DND-41 (cell line): Measurements from ENCODE around the gene FHOD1.

ENCODE experiments used
- ATAC-seq: fragments of 200-7000 bp; cut with Tn5 transposase; 3 replicates; pipeline ENCODE4 v1.9.1; 2021; ENCODE audit warnings: low read depth; ENCODE audit not compliant: insufficient read depth
- DNase-seq: peaks from one replicate; pipeline ENCODE4 v3.0.0-alpha.2; 2020
- H2AFZ ChIP-seq: 2 replicates; pipeline ENCODE4 v1.6.0; 2012; ENCODE audit warnings: low read depth, low read length
- H3K27ac ChIP-seq: 2 replicates; pipeline ENCODE4 v1.5.1; 2012; ENCODE audit warnings: low read length, inconsistent platforms
- H3K27me3 ChIP-seq: fragments of 200-600 bp; sonication (generic); 2 replicates; pipeline ENCODE4 v1.6.0; 2012; ENCODE audit warnings: low read length, mild to moderate bottlenecking, inconsistent platforms; ENCODE audit not compliant: insufficient read depth, poor library complexity
- H3K36me3 ChIP-seq: 2 replicates; pipeline ENCODE4 v1.5.1; 2012; ENCODE audit warnings: low read length, inconsistent platforms; ENCODE audit not compliant: insufficient read depth
- H3K4me1 ChIP-seq: 2 replicates; pipeline ENCODE4 v1.5.1; 2012; ENCODE audit warnings: mild to moderate bottlenecking, low read length; ENCODE audit not compliant: insufficient read depth
- H3K4me2 ChIP-seq: 2 replicates; pipeline ENCODE4 v1.6.0; 2012; ENCODE audit warnings: mild to moderate bottlenecking, moderate library complexity, low read length, inconsistent platforms; ENCODE audit not compliant: insufficient read depth
- H3K4me3 ChIP-seq, 2 experiments: fragments of 200-600 bp in 1 of 2; shearing (Covaris generic) in 1 of 2; 2 replicates each; pipeline ENCODE4 v1.5.1; 2012 to 2016; ENCODE audit warnings: inconsistent platforms in 2 of 2, low read length in 2 of 2, mild to moderate bottlenecking in 2 of 2, low read depth in 1 of 2, moderate library complexity in 1 of 2
- H3K79me2 ChIP-seq: 2 replicates; pipeline ENCODE4 v1.6.0; 2012; ENCODE audit warnings: low read length, inconsistent platforms; ENCODE audit not compliant: insufficient read depth
- H3K9ac ChIP-seq: 2 replicates; pipeline ENCODE4 v1.6.0; 2012; ENCODE audit warnings: low read depth, mild to moderate bottlenecking, inconsistent platforms, low read length, moderate library complexity
- H3K9me3 ChIP-seq: 2 replicates; pipeline ENCODE4 v1.5.1; 2012; ENCODE audit warnings: low read length, moderate library complexity, mild to moderate bottlenecking, inconsistent platforms; ENCODE audit not compliant: insufficient read depth, severe bottlenecking
- H4K20me1 ChIP-seq: 2 replicates; pipeline ENCODE4 v1.6.0; 2012; ENCODE audit warnings: low read length; ENCODE audit not compliant: insufficient read depth
- EZH2 ChIP-seq: IDR thresholded peaks from 3 replicates; pipeline ENCODE4 v1.6.1; 2012; ENCODE audit warnings: borderline replicate concordance, low read depth, mild to moderate bottlenecking, moderate library complexity, low read length, inconsistent platforms; ENCODE audit not compliant: severe bottlenecking
- TF ChIP-seq, protein P1 (sequence below): IDR thresholded peaks from 2 replicates; pipeline ENCODE4 v1.5.1; 2012; ENCODE audit warnings: borderline replicate concordance, low read length, moderate library complexity, mild to moderate bottlenecking; ENCODE audit not compliant: poor library complexity, severe bottlenecking; ENCODE audit errors: extremely low read depth

Gene FHOD1

DNA sequence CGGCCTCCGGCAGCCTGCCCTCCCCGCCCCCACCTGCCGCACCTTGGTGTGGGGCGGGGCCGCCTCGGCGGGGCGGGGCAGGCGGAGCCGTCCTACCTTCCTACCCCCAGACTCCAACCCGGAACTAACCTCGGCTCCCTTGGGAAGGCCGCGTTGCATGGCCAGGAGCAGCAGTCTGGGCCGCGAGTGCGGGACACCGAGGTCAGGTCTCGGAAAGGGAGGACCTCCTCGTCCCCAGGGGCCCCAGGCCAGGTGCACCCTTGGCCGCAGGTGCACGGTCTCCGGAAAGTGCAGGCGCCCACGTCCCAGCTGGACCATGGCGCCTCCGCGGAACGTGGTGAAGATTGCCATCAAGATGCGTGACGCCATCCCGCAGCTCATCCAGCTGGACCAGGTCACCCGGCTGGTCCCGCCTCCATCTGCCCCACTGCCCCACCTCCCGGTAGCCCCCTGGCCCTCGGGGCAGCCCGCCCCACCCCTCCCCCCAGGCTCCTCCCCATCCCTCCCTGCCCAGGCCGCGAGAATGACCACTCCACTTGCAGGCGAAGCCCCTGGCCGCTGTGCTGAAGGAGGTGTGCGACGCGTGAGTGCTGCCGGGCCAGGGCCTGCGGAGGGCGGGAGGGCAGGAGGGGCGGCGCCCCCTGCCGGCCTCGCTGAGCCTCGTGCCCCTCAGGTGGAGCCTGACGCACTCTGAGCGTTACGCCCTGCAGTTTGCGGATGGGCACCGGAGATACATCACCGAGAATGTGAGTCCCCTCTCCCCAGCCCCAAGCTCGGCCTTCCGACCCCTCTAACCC is 48.1 kb downstream of the FHOD1 start, which contains the start of gene ELMO3:
Gene ELMO3, plus strand, starts transcription at position 121 of the 797 bp plus-strand sequence. Its CDS starts 196 bp downstream, at position 317.
- Histone ChIP-seq H2AFZ (no peak within 1 kb of the TSS), H3K9ac (no peak within 1 kb of the TSS), H4K20me1 (peaks cover 37% of the 10 kb centered on the region), H3K27me3 (no peaks in the 10 kb centered on the region), H3K4me3 (no peak within 1 kb of the TSS), H3K4me1 (peaks cover 6% of the 10 kb centered on the region), H3K4me2 (no peak within 1 kb of the TSS), H3K79me2 (peaks cover 10% of the 10 kb centered on the region), H3K36me3 (peaks cover 93% of the 10 kb centered on the region), H3K27ac (no peak within 1 kb of the TSS), H3K9me3 (no peaks in the 10 kb centered on the region)
- DNase-seq: no peak
- ATAC-seq: no peak
- TF ChIP-seq EZH2: no peak
- TF ChIP-seq, protein P1, sequence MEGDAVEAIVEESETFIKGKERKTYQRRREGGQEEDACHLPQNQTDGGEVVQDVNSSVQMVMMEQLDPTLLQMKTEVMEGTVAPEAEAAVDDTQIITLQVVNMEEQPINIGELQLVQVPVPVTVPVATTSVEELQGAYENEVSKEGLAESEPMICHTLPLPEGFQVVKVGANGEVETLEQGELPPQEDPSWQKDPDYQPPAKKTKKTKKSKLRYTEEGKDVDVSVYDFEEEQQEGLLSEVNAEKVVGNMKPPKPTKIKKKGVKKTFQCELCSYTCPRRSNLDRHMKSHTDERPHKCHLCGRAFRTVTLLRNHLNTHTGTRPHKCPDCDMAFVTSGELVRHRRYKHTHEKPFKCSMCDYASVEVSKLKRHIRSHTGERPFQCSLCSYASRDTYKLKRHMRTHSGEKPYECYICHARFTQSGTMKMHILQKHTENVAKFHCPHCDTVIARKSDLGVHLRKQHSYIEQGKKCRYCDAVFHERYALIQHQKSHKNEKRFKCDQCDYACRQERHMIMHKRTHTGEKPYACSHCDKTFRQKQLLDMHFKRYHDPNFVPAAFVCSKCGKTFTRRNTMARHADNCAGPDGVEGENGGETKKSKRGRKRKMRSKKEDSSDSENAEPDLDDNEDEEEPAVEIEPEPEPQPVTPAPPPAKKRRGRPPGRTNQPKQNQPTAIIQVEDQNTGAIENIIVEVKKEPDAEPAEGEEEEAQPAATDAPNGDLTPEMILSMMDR: no peak

DNA sequence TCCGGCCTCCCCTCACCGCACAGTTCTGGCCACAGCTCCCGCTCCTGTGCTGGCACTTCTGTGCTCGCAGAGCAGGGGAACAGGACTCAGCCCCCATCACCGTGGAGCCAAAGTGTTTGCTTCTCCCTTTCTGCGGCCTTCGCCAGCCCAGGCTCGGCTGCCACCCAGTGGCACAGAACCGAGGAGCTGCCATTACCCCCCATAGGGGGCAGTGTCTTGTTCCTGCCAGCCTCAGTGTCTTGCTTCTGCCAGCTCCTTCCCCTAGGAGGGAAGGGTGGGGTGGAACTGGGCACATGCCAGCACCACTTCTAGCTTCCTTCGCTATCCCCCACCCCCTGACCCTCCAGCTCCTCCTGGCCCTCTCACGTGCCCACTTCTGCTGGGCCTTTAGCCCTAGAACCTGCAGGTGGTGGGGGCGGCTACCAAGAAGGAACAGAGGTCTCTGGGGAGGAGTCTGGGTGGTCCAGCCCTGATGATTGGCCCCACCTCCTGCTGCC is 49.0 kb downstream of the FHOD1 start:
- Histone ChIP-seq H3K79me2 (peaks cover 19% of the 10 kb centered on the region), H3K4me1 (peaks cover 15% of the 10 kb centered on the region), H4K20me1 (peaks cover 46% of the 10 kb centered on the region), H3K4me3 (no peak overlapping the region), H3K4me2 (no peak overlapping the region), H3K9ac (no peak overlapping the region), H3K27me3 (no peaks in the 10 kb centered on the region), H2AFZ (no peak overlapping the region), H3K9me3 (no peaks in the 10 kb centered on the region), H3K36me3 (peaks cover 94% of the 10 kb centered on the region), H3K27ac (no peak overlapping the region)
- peak; percentile 62 for ATAC-seq
- no peak for TF ChIP-seq EZH2
- TF ChIP-seq, protein P1: peak; percentile 60
- peak; percentile 34 for DNase-seq

DNA sequence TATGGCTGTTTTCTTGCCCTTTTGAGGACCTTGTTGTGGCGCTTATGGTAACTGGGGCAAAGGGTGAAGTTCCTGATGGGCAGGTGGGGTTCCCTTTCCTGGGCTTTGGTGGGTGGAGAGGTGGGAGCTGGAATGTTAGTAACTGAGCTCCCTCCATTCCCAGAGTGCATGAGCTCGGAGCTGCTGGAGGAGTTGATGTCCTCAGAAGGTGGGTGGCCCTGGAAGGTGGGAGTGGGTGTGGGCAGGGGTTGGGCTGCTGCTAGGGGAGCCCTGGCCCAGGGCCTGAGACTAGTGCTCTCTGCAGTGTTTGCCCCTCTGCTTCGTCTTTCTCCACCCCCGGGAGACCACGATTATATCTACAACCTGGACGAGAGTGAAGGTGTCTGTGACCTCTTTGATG is 49.6 kb downstream of the FHOD1 start:
- Histone ChIP-seq H3K27me3 (no peaks in the 10 kb centered on the region), H3K36me3 (peaks cover 92% of the 10 kb centered on the region), H3K9me3 (no peaks in the 10 kb centered on the region), H3K4me2 (no peak overlapping the region), H4K20me1 (peaks cover 51% of the 10 kb centered on the region), H3K79me2 (peaks cover 25% of the 10 kb centered on the region), H3K4me3 (no peak overlapping the region), H3K4me1 (peaks cover 21% of the 10 kb centered on the region), H3K27ac (no peak overlapping the region), H2AFZ (no peak overlapping the region), H3K9ac (no peak overlapping the region)
- TF ChIP-seq EZH2: no peak
- DNase-seq (no peak), ATAC-seq (no peak)

DNA sequence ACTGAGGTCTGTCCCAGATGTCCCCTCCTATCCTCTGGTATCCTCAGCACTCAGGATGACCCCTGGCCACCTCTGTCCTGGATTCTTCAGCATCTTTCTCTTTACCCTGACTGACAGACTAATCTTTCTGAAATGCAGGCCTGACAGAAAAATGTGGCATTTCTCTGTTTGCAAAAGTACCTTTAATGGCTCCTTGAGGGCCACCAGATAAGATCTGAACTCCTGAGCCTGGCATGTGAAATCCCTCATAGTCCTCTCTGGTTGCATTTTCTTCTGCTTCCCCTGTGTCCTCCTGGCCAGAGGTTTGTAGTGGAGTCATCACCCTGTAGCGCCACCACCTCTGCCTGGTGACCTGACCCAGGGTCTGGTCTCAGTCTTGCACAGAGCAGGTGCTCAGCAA is 50.4 kb downstream of the FHOD1 start:
- Histone ChIP-seq H3K27me3 (no peaks in the 10 kb centered on the region), H2AFZ (no peak overlapping the region), H3K4me3 (no peak overlapping the region), H3K9ac (no peak overlapping the region), H3K79me2 (peaks cover 33% of the 10 kb centered on the region), H3K9me3 (no peaks in the 10 kb centered on the region), H3K27ac (no peak overlapping the region), H3K4me1 (peaks cover 25% of the 10 kb centered on the region), H3K36me3 (peaks cover 89% of the 10 kb centered on the region), H4K20me1 (peaks cover 48% of the 10 kb centered on the region), H3K4me2 (no peak overlapping the region)
- ATAC-seq (no peak), DNase-seq (no peak)
- TF ChIP-seq EZH2: no peak
- TF ChIP-seq, protein P1: no peak
